GM23248 (cell line): ENCODE results near the gene ARHGDIG. TPM values are rescaled to one million over a fixed set of nuclear protein-coding genes. Genes with fewer than 3 reads are reported as not detected.
"Not testable (repeated sequence)": the region's sequence is repeated elsewhere in the genome, so short reads cannot be mapped to it uniquely, and the experiment has no call there.

Experiments
- DNase-seq: peaks from one replicate; pipeline ENCODE4 v3.0.0-alpha.2; 2015
- H2AFZ ChIP-seq: fragments of 200-600 bp; sonication (generic); 2 replicates; pipeline ENCODE4 v1.6.1; 2016; ENCODE audit warnings: antibody characterized with exemption
- H3F3A ChIP-seq: fragments of 200-600 bp; sonication (generic); 2 replicates; pipeline ENCODE4 v1.6.1; 2016; ENCODE audit warnings: mild to moderate bottlenecking, antibody characterized with exemption, mixed run types; ENCODE audit not compliant: insufficient read depth
- H3K27ac ChIP-seq: fragments of 200-600 bp; sonication (generic); 2 replicates; pipeline ENCODE4 v1.5.1; 2016; ENCODE audit warnings: mild to moderate bottlenecking
- H3K27me3 ChIP-seq: fragments of 200-600 bp; sonication (generic); replicated peaks from 2 replicates; pipeline ENCODE4 v1.6.1; 2016; ENCODE audit warnings: mild to moderate bottlenecking; ENCODE audit not compliant: insufficient read depth
- H3K36me3 ChIP-seq: fragments of 200-600 bp; sonication (generic); 2 replicates; pipeline ENCODE4 v1.6.1; 2016; ENCODE audit warnings: low read depth, mild to moderate bottlenecking
- H3K4me1 ChIP-seq: fragments of 200-600 bp; sonication (generic); 2 replicates; pipeline ENCODE4 v1.6.1; 2016; ENCODE audit warnings: mild to moderate bottlenecking; ENCODE audit not compliant: insufficient read depth
- H3K4me2 ChIP-seq: fragments of 200-600 bp; sonication (generic); one replicate; pipeline ENCODE4 v1.6.1; 2016; ENCODE audit warnings: mild to moderate bottlenecking; ENCODE audit not compliant: unreplicated experiment
- H3K4me3 ChIP-seq: fragments of 200-600 bp; sonication (generic); 2 replicates; pipeline ENCODE4 v1.5.1; 2016; ENCODE audit warnings: mild to moderate bottlenecking
- H3K79me2 ChIP-seq: fragments of 200-600 bp; sonication (generic); 2 replicates; pipeline ENCODE4 v1.6.1; 2016; ENCODE audit warnings: mild to moderate bottlenecking; ENCODE audit not compliant: insufficient read depth
- H3K9ac ChIP-seq: fragments of 200-600 bp; sonication (generic); 2 replicates; pipeline ENCODE4 v1.6.1; 2016; ENCODE audit warnings: mild to moderate bottlenecking
- H3K9me2 ChIP-seq: fragments of 200-600 bp; sonication (generic); 2 replicates; pipeline ENCODE4 v1.6.1; 2016; ENCODE audit warnings: mixed run types, mild to moderate bottlenecking, moderate library complexity; ENCODE audit not compliant: insufficient read depth
- H3K9me3 ChIP-seq: fragments of 200-600 bp; sonication (generic); one replicate; pipeline ENCODE4 v1.6.1; 2017; ENCODE audit warnings: low read depth
- H4K20me1 ChIP-seq: fragments of 200-600 bp; sonication (generic); 2 replicates; pipeline ENCODE4 v1.6.0; 2016; ENCODE audit not compliant: insufficient read depth
- EZH2 ChIP-seq: fragments of 200-600 bp; sonication (generic); IDR thresholded peaks from 2 replicates; pipeline ENCODE4 v1.6.1; 2018; ENCODE audit warnings: antibody characterized with exemption, mild to moderate bottlenecking; ENCODE audit not compliant: insufficient read depth, poor library complexity, severe bottlenecking
- EZH2phosphoT487 ChIP-seq: fragments of 200-600 bp; sonication (generic); IDR thresholded peaks from 2 replicates; pipeline ENCODE4 v1.6.1; 2018; ENCODE audit warnings: antibody characterized with exemption, moderate library complexity, mild to moderate bottlenecking, low read depth; ENCODE audit not compliant: insufficient read depth
- WGBS, 2 experiments: methylation state at CpG; one replicate each; pipeline ENCODE4 v1.1.6; 2015 to 2017; ENCODE audit warnings: low lambda C conversion rate in 2 of 2, low coverage in 1 of 2; ENCODE audit errors: missing lambda C conversion rate in 2 of 2; 5-methylcytosine and 5-hydroxymethylcytosine counted together
- in situ Hi-C: fragments of 300-500 bp; cut with MboI; formaldehyde crosslinking; loops from 2 replicates; pipeline ENCODE4 v1.15.0; 2020
- polyA plus RNA-seq: library from polyadenylated mRNA; unstranded; fragments of >200 nt; fragmentation: Nextera tagmentation; extraction: Ambion mirVana; gene quantifications from 2 replicates; pipeline ENCODE4 v1.2.1, GENCODE V29; 2016
- total RNA-seq: library from RNA; depleted of rRNA; stranded (reverse); fragments of >200 nt; shearing (Covaris generic); gene quantifications from 2 replicates; pipeline ENCODE4 v1.2.3, GENCODE V29; 2014; rRNA removed

The ARHGDIG gene
- total and polyA plus RNA-seq, 2 experiments from 2014 or later: 0.40 to 0.65 TPM

DNA sequence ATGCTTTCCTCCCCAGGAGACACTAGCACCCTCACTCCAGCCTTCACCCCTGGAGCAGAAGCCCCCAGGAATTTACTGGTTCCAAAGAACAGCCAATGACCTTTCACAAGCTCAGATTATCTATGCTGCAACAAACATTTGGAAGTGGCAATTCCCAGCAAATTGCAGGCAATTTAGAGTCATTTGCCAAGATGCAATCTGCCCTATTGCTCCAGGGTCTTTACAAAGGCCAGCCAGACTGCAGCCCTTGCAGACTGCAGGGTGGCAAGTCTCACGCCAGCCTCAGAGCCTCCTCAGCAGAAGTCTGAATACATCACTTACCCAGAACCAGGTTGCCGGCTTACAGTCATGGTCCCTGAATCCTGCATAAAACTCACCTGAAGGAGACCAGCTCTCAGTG lies 50.4 kb downstream of the ARHGDIG start:
- no peaks in the 10 kb centered on the region for H3K36me3 ChIP-seq
- H4K20me1 ChIP-seq: peaks cover 7% of the 10 kb centered on the region; the same call in 1 of the 2 replicates
- no peak overlapping the region for H3K4me2 ChIP-seq
- no peak overlapping the region for H3K4me3 ChIP-seq
- peaks cover 24% of the 10 kb centered on the region for H3K4me1 ChIP-seq
- TF ChIP-seq EZH2phosphoT487 (no peak), EZH2 (no peak)
- 65 to 73% methylated on average over 2 of the region's 2 CpGs for WGBS, 2 experiments
- H3K79me2 ChIP-seq: peaks cover 98% of the 10 kb centered on the region
- no peaks in the 10 kb centered on the region for H3K9me2 ChIP-seq
- in situ Hi-C loops: no loop called here
- DNase-seq: no peak
- H3K27ac ChIP-seq: peak overlapping the region; percentile 39
- H3K9me3 ChIP-seq: no peaks in the 10 kb centered on the region
- peak overlapping the region; percentile 42 for H3K9ac ChIP-seq
- no peaks in the 10 kb centered on the region for H3K27me3 ChIP-seq
- H2AFZ ChIP-seq: no peak overlapping the region
- peaks cover 11% of the 10 kb centered on the region; the same call in 1 of the 2 replicates for H3F3A ChIP-seq

DNA sequence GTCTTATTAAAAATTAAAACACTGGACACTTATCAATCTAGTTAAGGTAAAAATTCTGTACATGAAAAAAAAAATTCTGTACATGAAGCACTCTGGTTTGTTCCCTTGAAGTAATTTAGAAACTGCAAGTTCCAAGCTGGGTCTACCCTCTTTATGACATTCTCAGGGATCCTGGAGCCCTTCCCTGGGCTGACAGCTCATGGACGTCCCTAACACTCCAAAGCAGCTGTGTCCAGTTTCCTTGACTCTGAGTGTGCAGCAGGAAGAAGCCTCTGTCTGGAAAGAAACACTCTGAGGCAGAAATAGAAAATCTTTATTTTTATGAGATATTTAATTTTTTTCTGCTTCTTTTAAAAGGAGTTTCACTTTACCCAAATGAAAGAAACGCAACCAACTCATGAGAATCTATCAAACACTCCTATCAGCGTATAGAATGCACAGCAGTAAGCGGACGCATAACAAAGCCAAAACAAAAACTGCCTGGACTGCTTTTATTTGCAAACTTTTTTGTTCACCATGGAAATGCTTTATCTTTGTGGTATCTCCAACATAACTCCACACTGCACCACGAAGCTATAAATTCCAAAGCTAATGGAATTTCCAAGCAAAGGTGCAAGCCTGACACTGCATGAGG lies 50.9 kb downstream of the ARHGDIG start:
- H3K27me3 ChIP-seq, H2AFZ ChIP-seq, H3K4me2 ChIP-seq, H3K9me3 ChIP-seq, in situ Hi-C loops, H3K36me3 ChIP-seq, H3K4me3 ChIP-seq, H4K20me1 ChIP-seq, H3K9me2 ChIP-seq: not testable (repeated sequence)
- WGBS, 2 experiments: 36 to 38% methylated on average over 6 of the region's 6 CpGs
- H3K79me2 ChIP-seq: peaks cover 99% of the 10 kb centered on the region
- peak overlapping the region; percentile 42 for H3K9ac ChIP-seq
- H3K4me1 ChIP-seq: peaks cover 24% of the 10 kb centered on the region
- peaks cover 11% of the 10 kb centered on the region; the same call in 1 of the 2 replicates for H3F3A ChIP-seq
- peak overlapping the region; percentile 39 for H3K27ac ChIP-seq
- peak; percentile 57 for DNase-seq

Other genes starting within 250 kb of the ARHGDIG start
- 2.2 and 5.2 TPM in 2 replicates for gene POLR3K, start 227.0 kb upstream of the ARHGDIG start, total RNA-seq
- 16.0 and 17.2 TPM in 2 replicates for gene POLR3K, start 227.0 kb upstream of the ARHGDIG start, polyA plus RNA-seq
- gene SNRNP25, start 226.8 kb upstream of the ARHGDIG start, total RNA-seq: 12.1 and 17.6 TPM in 2 replicates
- 30.4 and 31.5 TPM in 2 replicates for gene SNRNP25, start 226.8 kb upstream of the ARHGDIG start, polyA plus RNA-seq
- gene RHBDF1, start 208.0 kb upstream of the ARHGDIG start, total RNA-seq: 54.6 and 61.7 TPM in 2 replicates
- gene RHBDF1, start 208.0 kb upstream of the ARHGDIG start, polyA plus RNA-seq: 62.2 and 62.6 TPM in 2 replicates
- gene MPG, start 202.4 kb upstream of the ARHGDIG start, total RNA-seq: 127 and 222 TPM in 2 replicates
- gene MPG, start 202.4 kb upstream of the ARHGDIG start, polyA plus RNA-seq: 132 and 134 TPM in 2 replicates
- 6.4 and 10.6 TPM in 2 replicates for gene NPRL3, start 141.9 kb upstream of the ARHGDIG start, total RNA-seq
- gene NPRL3, start 141.9 kb upstream of the ARHGDIG start, polyA plus RNA-seq: 11.6 and 13.6 TPM in 2 replicates
- gene HBZ, start 127.9 kb upstream of the ARHGDIG start, total RNA-seq: not detected in 2 replicates
- gene HBZ, start 127.9 kb upstream of the ARHGDIG start, polyA plus RNA-seq: not detected in 2 replicates
- gene HBM, start 114.6 kb upstream of the ARHGDIG start, total RNA-seq: not detected in 2 replicates
- gene HBM, start 114.6 kb upstream of the ARHGDIG start, polyA plus RNA-seq: not detected in 2 replicates
- gene HBA2, start 107.7 kb upstream of the ARHGDIG start, total RNA-seq: not detected in 2 replicates
- gene HBA2, start 107.7 kb upstream of the ARHGDIG start, polyA plus RNA-seq: not detected in 2 replicates
- gene HBA1, start 103.9 kb upstream of the ARHGDIG start, total RNA-seq: not detected in 2 replicates
- not detected in 2 replicates for gene HBA1, start 103.9 kb upstream of the ARHGDIG start, polyA plus RNA-seq
- gene HBQ1, start 100.1 kb upstream of the ARHGDIG start, total RNA-seq: not detected in 2 replicates
- not detected in 2 replicates for gene HBQ1, start 100.1 kb upstream of the ARHGDIG start, polyA plus RNA-seq
- gene LUC7L, start 51.1 kb upstream of the ARHGDIG start, total RNA-seq: 49.6 and 78.5 TPM in 2 replicates
- gene LUC7L, start 51.1 kb upstream of the ARHGDIG start, polyA plus RNA-seq: 35.6 and 37.3 TPM in 2 replicates
- 165 and 202 TPM in 2 replicates for gene FAM234A, start 45.8 kb upstream of the ARHGDIG start, total RNA-seq
- 113 and 119 TPM in 2 replicates for gene FAM234A, start 45.8 kb upstream of the ARHGDIG start, polyA plus RNA-seq
- 2.4 and 7.0 TPM in 2 replicates for gene RGS11, start 4.6 kb upstream of the ARHGDIG start, total RNA-seq
- gene RGS11, start 4.6 kb upstream of the ARHGDIG start, polyA plus RNA-seq: 4.4 and 4.5 TPM in 2 replicates
- gene PDIA2, start 2.6 kb downstream of the ARHGDIG start, total RNA-seq: not detected in 2 replicates
- not detected in 2 replicates for gene PDIA2, start 2.6 kb downstream of the ARHGDIG start, polyA plus RNA-seq
- gene AXIN1, start 72.1 kb downstream of the ARHGDIG start, total RNA-seq: 25.5 and 27.1 TPM in 2 replicates
- 3.0 and 3.3 TPM in 2 replicates for gene AXIN1, start 72.1 kb downstream of the ARHGDIG start, polyA plus RNA-seq
- 94.1 and 103 TPM in 2 replicates for gene MRPL28, start 89.9 kb downstream of the ARHGDIG start, total RNA-seq
- 108 and 110 TPM in 2 replicates for gene MRPL28, start 89.9 kb downstream of the ARHGDIG start, polyA plus RNA-seq
- gene PGAP6, start 101.4 kb downstream of the ARHGDIG start, total RNA-seq: 78.4 and 98.6 TPM in 2 replicates
- 16.4 and 20.6 TPM in 2 replicates for gene PGAP6, start 101.4 kb downstream of the ARHGDIG start, polyA plus RNA-seq
- 128 and 175 TPM in 2 replicates for gene NME4, start 116.6 kb downstream of the ARHGDIG start, total RNA-seq
- gene NME4, start 116.6 kb downstream of the ARHGDIG start, polyA plus RNA-seq: 283 and 293 TPM in 2 replicates
- gene DECR2, start 121.3 kb downstream of the ARHGDIG start, total RNA-seq: 7.8 and 8.9 TPM in 2 replicates
- 25.2 and 26.1 TPM in 2 replicates for gene DECR2, start 121.3 kb downstream of the ARHGDIG start, polyA plus RNA-seq
- gene RAB11FIP3, start 145.1 kb downstream of the ARHGDIG start, total RNA-seq: 27.8 and 33.5 TPM in 2 replicates
- 0.46 and 1.2 TPM in 2 replicates for gene RAB11FIP3, start 145.1 kb downstream of the ARHGDIG start, polyA plus RNA-seq
- 68.0 and 69.4 TPM in 2 replicates for gene CAPN15, start 247.1 kb downstream of the ARHGDIG start, total RNA-seq
- gene CAPN15, start 247.1 kb downstream of the ARHGDIG start, polyA plus RNA-seq: 5.4 and 5.7 TPM in 2 replicates